GM12874 (cell line): Measurements from ENCODE around the gene EPHA2.

Source experiments
- CTCF ChIP-seq: IDR thresholded peaks from 2 replicates; pipeline ENCODE4 v1.5.1; 2011; ENCODE audit warnings: low read depth, mild to moderate bottlenecking, control low read depth, low read length, moderate library complexity; ENCODE audit not compliant: insufficient read depth

EPHA2 gene

DNA sequence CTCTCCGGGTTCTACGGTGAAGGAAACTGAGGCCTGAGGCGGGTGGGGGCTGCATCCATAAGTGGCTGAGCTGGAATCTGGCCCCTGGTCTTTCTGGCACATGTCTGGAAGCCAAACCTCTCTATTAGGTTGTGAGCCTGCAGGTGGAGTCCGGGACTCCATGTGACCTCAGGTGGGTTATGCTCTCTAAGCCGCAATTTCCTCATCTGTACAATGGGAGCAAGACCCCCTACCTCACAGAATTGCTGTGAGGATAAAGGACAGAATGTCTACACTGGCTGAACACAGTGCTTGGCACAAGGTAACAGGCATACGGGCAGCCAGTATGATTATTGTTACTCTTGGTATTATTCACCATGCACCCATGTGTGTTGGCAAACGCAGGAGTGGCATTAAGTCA lies 6.7 kb downstream of the EPHA2 start:
- no peak for TF ChIP-seq CTCF

- no peak for TF ChIP-seq CTCF
Measured at GRCh38 chr1:16148329-16149092, 7.4 kb downstream of the EPHA2 start.

- TF ChIP-seq CTCF = no peak
Measured at GRCh38 chr1:16147156-16147926, 8.5 kb downstream of the EPHA2 start.

GRCh38 chr1:16146279-16147155 lies 9.4 kb downstream of the EPHA2 start:
- TF ChIP-seq CTCF = no peak

GRCh38 chr1:16145662-16146278 lies 10.1 kb downstream of the EPHA2 start:
- no peak for TF ChIP-seq CTCF

- TF ChIP-seq CTCF = no peak
Measured at GRCh38 chr1:16145030-16145661, 10.7 kb downstream of the EPHA2 start.
